Measurements from ENCODE around the gene ADARB1.

ADARB1 gene

GRCh38 chr21:45256912-45257672, 182.7 kb downstream of the ADARB1 start:
- TF ChIP-seq ELF4 (IDR thresholded peaks at IDR 0.05) (no peak), CTBP1 (IDR thresholded peaks at IDR 0.05; ENCODE audit: borderline replicate concordance) (no peak), FOXM1 (IDR thresholded peaks at IDR 0.05; ENCODE audit: borderline replicate concordance) (no peak), ZNF384 (IDR thresholded peaks at IDR 0.05) (no peak), PKNOX1 (IDR thresholded peaks at IDR 0.05) (no peak), HDGF (IDR thresholded peaks at IDR 0.05; ENCODE audit: borderline replicate concordance) (no peak), LEF1 (IDR thresholded peaks at IDR 0.05; ENCODE audit: borderline replicate concordance) (no peak), FOXK2 (IDR thresholded peaks at IDR 0.05) (no peak), SUZ12 (IDR thresholded peaks at IDR 0.05) (no peak)
- CTCF ChIA-PET, result no interaction called here
- no peak for DNase-seq (ENCODE audit: extremely low spot score)
- POLR2A ChIA-PET, result no interaction called here

- POLR2A ChIA-PET, result no interaction called here
- DNase-seq (ENCODE audit: extremely low spot score), result no peak
- TF ChIP-seq CTBP1 (IDR thresholded peaks at IDR 0.05; ENCODE audit: borderline replicate concordance), result no peak
- TF ChIP-seq ARNT (IDR thresholded peaks at IDR 0.05), result no peak
- no peak for TF ChIP-seq NFRKB (IDR thresholded peaks at IDR 0.05)
- no peak for TF ChIP-seq PKNOX1 (IDR thresholded peaks at IDR 0.05)
- TF ChIP-seq FOXM1 (IDR thresholded peaks at IDR 0.05; ENCODE audit: borderline replicate concordance), result no peak
- TF ChIP-seq HDGF (IDR thresholded peaks at IDR 0.05; ENCODE audit: borderline replicate concordance), result no peak
- TF ChIP-seq ELF4 (IDR thresholded peaks at IDR 0.05), result no peak
- TF ChIP-seq SUZ12 (IDR thresholded peaks at IDR 0.05), result no peak
- TF ChIP-seq BHLHE40 (IDR thresholded peaks at IDR 0.05; ENCODE audit: borderline replicate concordance), result no peak
- TF ChIP-seq SP1 (IDR thresholded peaks at IDR 0.05), result no peak
- no peak for TF ChIP-seq FOXA1 (IDR thresholded peaks at IDR 0.05)
- no peak for TF ChIP-seq TARDBP (IDR thresholded peaks at IDR 0.05)
- CTCF ChIA-PET, result no interaction called here
These were observed 183.4 kb downstream of the ADARB1 start for GRCh38 chr21:45257673-45258341.

GRCh38 chr21:45258466-45258865, 184.1 kb downstream of the ADARB1 start:
- DNase-seq (ENCODE audit: extremely low spot score), result no peak
- TF ChIP-seq CTBP1 (IDR thresholded peaks at IDR 0.05; ENCODE audit: borderline replicate concordance) (no peak), PKNOX1 (IDR thresholded peaks at IDR 0.05) (no peak), SUZ12 (IDR thresholded peaks at IDR 0.05) (no peak), SP1 (IDR thresholded peaks at IDR 0.05) (no peak), FOXA1 (IDR thresholded peaks at IDR 0.05) (no peak), FOXM1 (IDR thresholded peaks at IDR 0.05; ENCODE audit: borderline replicate concordance) (no peak), FOXK2 (IDR thresholded peaks at IDR 0.05) (no peak), ELF4 (IDR thresholded peaks at IDR 0.05) (no peak), LEF1 (IDR thresholded peaks at IDR 0.05; ENCODE audit: borderline replicate concordance) (no peak), BHLHE40 (IDR thresholded peaks at IDR 0.05; ENCODE audit: borderline replicate concordance) (no peak)
- ChIA-PET CTCF (no interaction called here), POLR2A (no interaction called here)

GRCh38 chr21:45259206-45259840, 184.9 kb downstream of the ADARB1 start:
- CTCF ChIA-PET, result no interaction called here
- no peak for DNase-seq (ENCODE audit: extremely low spot score)
- TF ChIP-seq ARNT (IDR thresholded peaks at IDR 0.05), result no peak
- TF ChIP-seq NFRKB (IDR thresholded peaks at IDR 0.05), result no peak
- TF ChIP-seq SUZ12 (IDR thresholded peaks at IDR 0.05), result no peak
- no peak for TF ChIP-seq TARDBP (IDR thresholded peaks at IDR 0.05)
- TF ChIP-seq L3MBTL2 (conservative IDR thresholded peaks at IDR 0.05), result no peak
- TF ChIP-seq HDGF (IDR thresholded peaks at IDR 0.05; ENCODE audit: borderline replicate concordance), result no peak
- TF ChIP-seq LEF1 (IDR thresholded peaks at IDR 0.05; ENCODE audit: borderline replicate concordance), result no peak
- no peak for TF ChIP-seq CTBP1 (IDR thresholded peaks at IDR 0.05; ENCODE audit: borderline replicate concordance)
- TF ChIP-seq FOXM1 (IDR thresholded peaks at IDR 0.05; ENCODE audit: borderline replicate concordance), result no peak
- no peak for TF ChIP-seq FOXA1 (IDR thresholded peaks at IDR 0.05)
- POLR2A ChIA-PET, result no interaction called here

GRCh38 chr21:45260191-45260825, 185.9 kb downstream of the ADARB1 start:
- ChIA-PET POLR2A (no interaction called here), CTCF (no interaction called here)
- DNase-seq (ENCODE audit: extremely low spot score), result no peak
- TF ChIP-seq ARNT (IDR thresholded peaks at IDR 0.05) (no peak), CTBP1 (IDR thresholded peaks at IDR 0.05; ENCODE audit: borderline replicate concordance) (no peak), ZNF384 (IDR thresholded peaks at IDR 0.05) (no peak), FOXK2 (IDR thresholded peaks at IDR 0.05) (no peak), PKNOX1 (IDR thresholded peaks at IDR 0.05) (no peak), FOXM1 (IDR thresholded peaks at IDR 0.05; ENCODE audit: borderline replicate concordance) (no peak), SP1 (IDR thresholded peaks at IDR 0.05) (no peak), BHLHE40 (IDR thresholded peaks at IDR 0.05; ENCODE audit: borderline replicate concordance) (no peak), ELF4 (IDR thresholded peaks at IDR 0.05) (no peak), LEF1 (IDR thresholded peaks at IDR 0.05; ENCODE audit: borderline replicate concordance) (no peak), FOXA1 (IDR thresholded peaks at IDR 0.05) (no peak)

All from HEK293T (cell line).